GM21528 (cell line): ENCODE measurements around the gene HAUS7.

Experiments
- ATAC-seq: cut with Tn5 transposase; IDR thresholded peaks from one replicate; pipeline ENCODE4 v1.9.1; 2021; ENCODE audit warnings: mild to moderate bottlenecking, moderate library complexity; ENCODE audit not compliant: unreplicated experiment, low FRiP score

Gene HAUS7

DNA sequence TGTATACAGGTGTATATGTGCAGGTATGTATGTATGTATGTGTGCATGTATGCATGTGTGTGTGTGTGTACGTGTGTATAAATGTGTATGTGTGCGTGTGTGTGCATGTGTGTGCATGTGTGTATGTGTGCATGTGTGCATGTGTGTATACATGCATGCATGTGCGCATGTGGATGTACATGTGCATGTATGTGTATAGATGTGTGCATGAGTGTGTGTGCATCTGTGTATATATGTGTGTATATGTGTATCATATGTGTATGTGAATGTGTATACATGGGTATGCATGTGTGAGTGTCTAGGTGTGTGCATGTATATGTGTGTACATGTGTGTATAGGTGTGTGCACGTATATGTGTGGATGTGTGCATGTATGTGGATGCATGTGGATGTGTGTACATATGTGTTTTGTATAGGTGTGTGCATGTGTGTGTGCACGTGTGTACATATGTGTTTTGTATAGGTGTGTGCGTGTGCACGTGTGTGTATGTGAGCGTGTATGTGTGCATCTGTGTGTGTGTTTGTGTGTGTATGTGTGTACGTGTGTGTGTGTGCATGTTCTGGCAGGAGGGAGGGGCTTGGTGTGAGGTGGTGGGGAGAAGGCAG is 30.4 kb upstream of the HAUS7 start:
- no peak for ATAC-seq

DNA sequence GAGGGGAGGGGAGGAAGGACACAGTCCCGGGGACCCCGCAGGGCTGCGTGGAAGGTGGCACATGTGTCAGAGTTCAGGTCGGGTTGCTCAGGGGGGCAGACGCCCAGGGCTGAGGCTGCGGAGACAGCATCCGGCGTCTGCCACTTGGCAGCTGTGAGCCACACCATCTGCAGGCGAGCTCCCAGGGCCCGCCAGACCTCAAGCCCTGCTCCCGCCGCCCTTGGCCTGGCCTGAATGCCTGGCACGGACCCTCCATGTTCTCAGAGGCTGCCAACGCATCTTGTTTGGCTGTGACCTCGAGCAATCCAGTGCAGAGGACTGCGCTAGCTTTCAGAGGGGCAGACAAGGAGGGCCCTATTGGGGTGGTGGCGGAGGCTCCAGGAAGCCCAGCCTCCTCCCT is 29.5 kb upstream of the HAUS7 start:
- ATAC-seq = no peak

DNA sequence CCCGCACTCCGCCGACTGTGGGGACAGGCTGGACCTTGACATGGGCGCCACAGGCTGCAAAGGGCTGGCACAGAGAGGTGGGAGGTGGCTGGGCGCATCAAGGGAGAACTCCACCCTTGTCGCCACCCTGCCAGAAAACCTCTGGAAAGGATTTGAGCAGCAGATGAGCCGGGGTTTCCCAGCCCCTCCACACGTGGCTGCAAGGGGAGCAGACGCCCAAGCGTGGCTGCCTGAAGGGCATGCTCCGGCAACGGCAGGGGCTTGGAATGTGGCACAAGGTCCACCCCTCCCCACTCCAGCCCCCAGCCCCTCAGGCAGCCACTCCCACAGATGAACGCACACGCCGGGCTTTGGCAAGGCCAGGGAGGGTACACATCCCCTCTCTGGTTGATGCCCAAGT is 29.0 kb upstream of the HAUS7 start:
- no peak for ATAC-seq

DNA sequence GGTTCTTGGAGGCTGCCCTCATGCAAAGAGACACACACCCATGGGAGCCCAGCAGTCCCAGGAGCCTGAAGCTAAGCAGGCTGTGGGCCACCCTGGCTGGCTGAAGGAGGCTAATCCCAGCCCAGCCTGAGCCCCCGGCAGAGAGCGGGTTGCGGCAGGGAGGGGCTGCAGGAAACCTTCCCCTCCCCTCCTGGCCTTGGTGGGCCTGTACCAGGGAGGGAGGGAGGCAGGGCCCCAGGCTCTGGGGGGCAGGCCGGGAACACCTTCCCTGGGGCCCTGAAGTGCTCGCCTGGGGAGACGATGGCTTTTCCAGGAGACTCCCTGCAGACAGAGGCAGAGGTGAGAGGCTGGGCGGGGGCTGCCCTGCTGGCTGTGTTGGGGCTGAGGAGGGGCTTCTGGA is 28.1 kb upstream of the HAUS7 start:
- ATAC-seq = no peak

DNA sequence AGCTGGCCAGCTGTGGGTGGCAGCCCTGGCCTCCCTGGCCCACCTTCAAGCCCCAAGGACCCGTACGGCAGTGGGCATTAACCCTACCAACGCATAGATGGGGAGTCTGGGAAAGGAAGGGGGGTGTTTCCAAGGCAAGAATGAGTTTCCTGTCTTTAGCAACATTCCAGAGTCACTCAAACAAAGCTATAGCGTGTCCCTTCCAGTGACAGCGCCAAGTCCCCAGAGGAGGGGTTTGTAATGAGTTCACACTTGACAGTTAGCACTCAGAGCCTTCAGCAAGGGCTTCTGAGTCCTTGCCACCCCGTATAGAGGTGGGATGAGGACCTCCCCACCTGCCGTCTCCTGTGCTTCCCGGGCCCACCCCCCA is 26.2 kb upstream of the HAUS7 start:
- ATAC-seq = no peak

DNA sequence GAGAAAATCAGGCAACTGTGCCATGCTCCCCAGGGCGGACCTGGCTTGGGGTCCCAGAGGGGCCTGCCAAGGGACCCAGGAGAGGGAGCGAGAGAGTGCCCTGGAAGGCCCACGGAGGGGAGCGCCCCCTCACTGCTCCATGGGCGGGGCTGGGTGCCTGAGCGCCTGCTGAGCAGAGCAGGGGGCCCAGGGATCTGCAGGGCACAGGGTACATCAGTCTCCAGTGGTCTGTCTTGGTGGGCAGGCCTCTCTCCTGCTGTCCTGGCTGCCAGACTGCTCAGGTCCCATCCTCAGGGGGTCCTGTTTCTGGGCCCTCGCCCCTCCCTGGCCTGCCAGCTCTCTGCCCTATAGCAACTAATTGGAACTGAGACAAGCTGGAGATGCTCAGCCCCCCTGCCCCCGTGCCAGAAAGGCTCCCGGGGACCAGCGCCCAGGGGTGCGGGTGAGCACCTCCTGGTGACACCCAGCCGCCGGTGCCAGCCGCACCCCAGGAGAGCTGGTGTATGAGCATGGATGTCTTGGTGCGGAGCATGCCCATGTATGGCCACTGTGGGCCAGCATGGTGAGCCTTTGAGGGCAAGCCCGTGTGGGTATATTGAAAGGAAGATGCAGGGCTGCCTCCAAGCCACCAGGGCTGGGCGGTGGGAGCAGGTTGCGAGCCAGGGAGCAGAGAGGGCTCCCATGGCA is 25.7 kb upstream of the HAUS7 start:
- no peak for ATAC-seq

DNA sequence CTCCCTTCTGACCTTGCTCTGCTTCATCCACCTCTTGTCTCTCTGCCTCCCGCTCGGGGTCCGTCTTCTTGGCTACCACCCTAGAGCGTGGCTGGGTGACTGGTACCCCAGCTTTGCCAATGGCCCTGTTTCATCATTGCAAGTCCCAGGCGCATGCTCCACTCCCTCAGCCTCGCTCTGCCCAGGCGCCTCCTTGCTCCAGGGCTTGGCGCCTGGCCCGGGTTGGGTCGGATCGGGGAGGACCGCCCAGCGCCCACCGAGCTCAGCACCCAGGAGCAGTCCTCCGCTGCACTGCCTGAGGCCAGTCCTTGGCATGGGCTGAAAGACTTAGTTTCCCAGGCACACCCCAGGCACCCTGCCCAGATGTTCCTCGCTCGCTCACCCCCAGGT is 25.0 kb upstream of the HAUS7 start:
- no peak for ATAC-seq

DNA sequence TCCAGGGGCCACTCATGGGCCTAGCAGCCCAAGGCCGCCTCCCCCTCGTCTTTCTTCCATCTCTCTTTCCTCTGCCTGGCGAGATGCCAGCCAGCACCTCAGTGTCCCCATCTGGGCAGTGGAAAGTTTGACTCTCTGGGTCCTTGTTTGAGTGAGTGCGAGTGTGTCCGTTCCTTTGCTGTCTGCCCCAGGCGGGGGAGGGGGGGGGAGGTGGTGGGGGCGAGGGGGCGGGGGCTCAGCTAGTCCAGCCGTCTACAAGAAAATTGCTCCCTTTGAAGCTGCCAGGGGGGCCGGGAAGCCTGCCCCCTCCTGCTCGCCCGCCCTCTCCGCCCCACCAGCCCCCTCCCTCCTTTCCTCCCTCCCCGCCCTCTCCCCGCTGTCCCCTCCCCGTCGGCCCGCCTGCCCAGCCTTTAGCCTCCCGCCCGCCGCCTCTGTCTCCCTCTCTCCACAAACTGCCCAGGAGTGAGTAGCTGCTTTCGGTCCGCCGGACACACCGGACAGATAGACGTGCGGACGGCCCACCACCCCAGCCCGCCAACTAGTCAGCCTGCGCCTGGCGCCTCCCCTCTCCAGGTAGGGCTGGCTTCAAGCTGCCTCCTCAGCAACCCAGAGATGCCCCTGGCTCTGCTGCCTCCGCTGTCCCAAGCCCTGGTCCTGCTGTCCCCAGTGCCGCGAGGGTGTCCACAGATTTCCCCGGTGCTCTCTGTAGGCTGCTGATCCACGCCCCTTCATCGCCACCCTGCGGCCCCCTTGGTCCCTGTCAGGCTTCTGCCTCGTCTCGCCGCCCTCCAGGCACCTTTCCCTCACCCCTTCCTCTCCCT is 24.4 kb upstream of the HAUS7 start, which contains the start of gene BGN:
BGN (plus strand) TSS at position 440 of the 821 bp plus-strand sequence. CDS start 9,652 bp downstream, outside the sequence.
- ATAC-seq = no peak

DNA sequence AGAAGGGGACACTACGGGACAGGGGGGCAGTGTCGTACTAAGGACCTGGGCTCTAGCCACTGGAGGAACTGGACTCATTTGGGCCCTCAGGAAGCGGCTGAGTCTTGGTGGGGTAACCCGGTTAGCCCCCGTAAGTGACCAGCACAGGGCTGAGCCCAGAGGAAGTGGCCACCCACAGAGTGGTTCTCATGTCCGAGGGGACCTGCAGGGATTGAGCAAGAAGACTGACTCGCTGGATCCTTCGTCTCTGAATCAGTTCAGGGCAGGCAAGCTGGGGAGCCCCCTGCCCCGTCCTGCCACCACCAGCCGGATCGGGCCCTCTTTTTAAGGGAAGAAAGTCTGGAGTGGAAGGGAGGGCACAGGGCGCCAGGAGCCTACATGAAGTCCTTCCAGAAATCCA is 23.7 kb upstream of the HAUS7 start:
- no peak for ATAC-seq

DNA sequence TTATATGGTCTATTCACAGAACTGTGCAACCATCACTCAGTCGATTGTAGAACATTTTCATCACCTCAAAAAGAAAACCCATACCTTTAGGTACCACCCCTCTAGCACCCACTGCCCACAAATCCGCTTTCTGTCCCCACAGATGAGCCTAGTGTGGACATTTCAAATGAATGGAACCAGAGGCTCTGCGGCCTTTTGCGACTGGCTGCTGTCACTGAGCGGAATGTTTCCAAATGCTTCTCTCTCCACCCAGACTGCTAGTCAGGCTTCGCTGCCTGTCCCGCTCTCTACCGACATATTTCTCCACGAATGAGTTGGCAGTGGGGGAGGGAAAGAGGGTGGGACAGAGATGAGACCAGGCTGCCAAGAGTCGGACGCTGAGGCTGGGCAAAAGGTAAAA is 22.7 kb upstream of the HAUS7 start:
- ATAC-seq = no peak

DNA sequence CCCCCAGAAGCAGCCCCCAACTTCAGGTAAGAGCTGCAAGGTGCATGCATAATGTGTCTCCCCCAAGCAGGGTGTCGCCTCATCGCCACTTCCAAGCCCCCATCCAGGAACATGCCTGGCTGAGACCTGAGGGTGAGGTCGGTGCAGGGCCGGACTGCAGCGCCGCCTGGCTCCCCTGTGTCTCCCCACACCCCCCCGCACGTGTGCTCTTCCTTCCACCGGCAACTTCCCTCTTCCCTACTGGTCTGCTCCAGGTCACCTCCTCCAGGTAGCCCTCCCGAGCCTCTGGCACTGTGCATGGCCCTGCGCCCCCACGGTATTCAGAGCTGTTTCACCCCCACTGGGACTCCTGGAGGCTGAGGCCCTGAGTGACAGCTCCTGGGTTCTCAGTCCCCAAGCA is 22.2 kb upstream of the HAUS7 start:
- ATAC-seq = no peak

DNA sequence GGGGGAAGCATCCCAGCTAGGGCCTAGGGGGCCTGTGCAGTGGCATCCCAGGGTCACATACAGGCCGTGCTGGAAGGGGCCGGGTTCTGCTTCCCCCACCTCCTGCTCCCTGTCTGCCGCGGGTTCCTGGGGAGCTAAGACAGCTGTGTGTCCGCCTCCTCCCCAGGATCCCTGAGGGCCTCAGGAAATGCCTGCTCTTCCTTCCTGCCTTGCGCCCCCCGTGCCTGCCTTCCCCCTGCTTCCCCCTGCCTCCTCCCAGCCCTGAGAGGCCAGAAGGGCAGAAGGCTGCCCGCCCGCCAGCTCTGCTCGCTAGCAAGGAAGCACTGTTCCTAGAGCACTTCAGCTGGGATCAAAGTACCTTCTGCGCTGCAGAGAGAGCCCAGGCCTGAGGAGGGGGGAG is 21.5 kb upstream of the HAUS7 start:
- no peak for ATAC-seq

DNA sequence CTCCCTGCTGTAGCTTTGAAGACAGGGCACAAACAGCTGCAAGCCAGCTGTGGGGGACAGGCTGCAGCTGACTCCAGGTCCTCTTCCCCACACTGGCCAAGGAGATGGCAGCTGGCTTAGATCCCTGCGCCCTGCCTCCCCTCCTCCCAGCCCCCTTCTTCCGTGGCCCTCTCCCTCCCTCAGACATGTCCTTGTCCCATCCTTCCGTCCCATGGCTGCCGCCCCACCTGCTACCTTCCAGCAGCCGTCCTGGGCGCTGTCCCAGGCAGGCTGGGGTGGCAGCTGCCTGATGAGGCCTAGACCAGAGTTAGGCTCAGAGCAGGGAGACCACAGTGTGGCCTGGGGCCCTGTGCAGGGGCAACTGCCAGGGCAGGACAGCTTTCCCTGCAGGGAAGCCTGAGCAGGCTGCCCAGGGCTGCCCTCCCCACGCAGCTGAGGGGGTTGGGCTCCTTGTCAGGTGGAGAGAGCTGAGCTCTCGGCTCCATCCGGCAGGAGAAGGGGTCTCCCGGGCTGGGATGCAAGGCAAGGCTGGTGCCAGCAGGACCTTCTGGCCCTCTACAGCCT is 21.1 kb upstream of the HAUS7 start:
- ATAC-seq = no peak

DNA sequence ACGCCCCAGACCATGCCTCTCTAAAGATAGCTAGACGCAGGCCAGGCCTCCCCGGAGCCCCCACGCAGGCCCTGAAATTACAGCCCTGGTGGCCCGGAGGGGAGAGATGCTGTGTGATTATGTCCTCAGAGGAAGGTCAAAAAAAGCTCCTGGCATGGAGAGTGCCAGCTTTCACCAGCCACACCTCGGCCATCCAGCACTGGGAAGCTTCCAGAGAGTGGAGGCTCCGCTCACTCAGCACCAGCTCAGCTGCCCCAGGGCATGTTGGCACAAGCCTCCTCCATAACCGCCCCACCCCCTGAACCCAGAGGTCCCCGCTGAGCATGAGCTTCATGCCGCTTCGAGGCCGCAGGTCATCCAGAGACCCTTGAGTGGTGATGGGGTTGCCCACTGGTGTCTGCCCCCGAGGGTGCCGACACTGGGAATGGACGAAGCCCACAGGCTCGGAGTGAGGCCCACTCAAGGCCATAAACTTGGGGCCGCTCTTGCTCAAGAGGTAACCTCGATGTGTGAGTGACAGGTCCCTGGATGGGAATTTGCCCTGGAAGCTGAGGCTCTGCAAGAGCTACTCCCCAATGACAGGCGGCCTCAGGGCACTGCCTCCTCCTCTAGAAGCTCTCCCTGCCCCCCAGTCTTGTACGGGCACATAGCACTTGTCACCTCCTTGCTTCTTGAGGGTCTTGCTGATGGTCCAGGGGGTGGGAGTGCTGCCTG is 20.0 kb upstream of the HAUS7 start:
- ATAC-seq = no peak

DNA sequence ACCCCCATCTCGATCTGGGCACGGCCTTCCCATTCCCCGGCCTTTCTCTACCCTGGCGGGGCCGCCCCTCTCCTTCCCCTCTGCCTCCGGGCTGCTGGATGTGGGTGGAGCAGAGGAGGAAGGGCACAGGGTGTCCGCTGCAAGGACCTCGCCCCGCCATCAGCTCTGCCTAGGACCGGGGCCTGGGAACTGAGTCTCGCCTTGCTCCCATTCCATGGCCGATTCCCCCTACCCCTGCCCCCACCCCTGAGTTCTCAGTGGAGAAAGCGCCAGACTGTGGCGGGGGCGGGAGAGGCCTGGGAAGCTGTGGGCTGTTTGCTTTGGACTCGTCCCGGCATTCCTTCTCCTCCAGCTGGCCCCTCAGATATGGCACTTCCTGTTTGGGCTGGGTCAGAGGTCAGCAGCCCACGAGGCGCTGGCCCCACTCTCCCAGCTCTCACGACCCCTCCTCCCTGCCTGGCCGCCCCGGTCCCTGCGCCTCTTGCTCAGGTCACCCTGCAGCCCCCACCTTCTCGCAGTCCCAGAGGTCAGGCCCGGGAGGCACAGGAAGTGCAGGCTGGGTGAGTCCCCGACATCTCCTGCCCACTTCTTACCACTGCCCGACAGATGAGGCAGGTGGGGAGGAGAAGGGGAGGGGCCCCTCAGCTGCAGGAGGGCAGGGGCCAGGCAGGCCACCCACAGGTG is 18.0 kb upstream of the HAUS7 start:
- ATAC-seq = no peak

DNA sequence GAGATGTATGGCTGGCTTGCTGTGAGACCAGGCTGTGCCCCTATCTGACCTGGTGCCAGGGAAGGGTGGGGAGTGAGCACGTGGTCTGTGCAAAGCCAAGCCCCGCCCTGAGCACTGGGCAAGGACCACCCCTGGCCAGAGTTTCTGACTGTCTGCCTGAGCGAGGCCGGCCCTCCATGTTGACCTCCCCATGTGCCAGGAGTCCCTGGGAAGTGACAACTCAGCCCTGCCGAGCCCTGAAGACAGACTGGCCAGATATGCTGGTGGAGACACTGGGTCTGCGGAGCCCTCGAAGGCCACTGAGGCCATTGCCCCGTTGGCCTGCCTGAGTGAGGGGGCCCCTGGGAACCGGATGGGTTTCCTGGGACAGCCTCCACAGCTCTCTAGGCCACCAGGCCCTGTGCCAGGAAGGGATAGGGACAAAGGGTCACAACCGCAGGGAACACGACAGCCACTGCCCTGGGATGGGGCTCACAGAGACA is 17.3 kb upstream of the HAUS7 start:
- no peak for ATAC-seq

DNA sequence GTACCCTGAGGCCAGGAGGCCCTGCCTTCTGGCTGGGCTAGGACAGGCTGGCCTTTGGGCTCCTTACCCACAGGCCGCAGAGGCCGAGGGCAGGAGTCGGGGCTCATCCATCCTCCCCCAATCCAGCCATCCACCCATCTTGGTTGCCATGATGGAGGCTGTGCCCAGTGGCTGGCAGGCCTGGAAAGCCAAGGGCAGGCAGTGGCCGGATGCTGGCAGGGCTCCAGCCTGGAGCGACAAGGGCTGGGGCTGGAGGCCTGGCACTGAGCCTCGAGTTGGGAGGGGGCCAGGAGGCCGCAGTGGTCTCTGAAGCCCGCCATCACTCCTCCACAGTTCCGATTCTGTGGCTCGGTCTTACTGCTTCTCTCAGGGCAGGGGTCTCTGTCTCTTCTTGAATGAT is 15.8 kb upstream of the HAUS7 start:
- no peak for ATAC-seq

DNA sequence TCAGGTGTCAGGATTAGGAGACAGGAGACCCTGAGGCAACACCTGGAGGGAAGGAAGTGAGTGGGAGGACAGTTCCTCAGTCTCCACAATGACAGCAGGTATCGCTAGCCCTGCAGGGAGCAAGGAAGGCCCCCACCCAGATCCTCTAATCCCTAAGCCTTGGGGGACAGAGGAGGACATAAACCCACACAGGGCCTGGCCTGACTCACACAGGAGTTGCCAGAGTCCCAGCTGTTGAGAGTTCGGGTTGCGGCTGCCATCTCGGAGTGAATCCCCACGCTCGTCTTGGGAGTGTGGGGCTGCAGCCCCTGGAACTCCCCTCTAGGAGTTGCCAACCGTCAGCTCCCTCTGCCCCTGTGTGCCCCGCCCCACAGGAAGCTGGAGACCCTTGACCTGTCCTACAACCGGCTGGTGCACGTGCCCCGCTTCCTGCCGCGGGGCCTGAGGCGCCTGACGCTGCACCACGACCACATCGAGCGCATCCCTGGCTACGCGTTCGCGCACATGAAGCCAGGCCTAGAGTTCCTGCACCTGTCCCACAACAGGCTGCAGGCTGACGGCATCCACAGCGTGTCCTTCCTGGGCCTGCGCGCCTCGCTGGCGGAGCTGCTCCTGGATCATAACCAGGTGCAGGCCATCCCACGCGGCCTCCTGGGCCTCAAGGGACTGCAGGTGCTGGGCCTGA is 15.2 kb upstream of the HAUS7 start:
- ATAC-seq = no peak

DNA sequence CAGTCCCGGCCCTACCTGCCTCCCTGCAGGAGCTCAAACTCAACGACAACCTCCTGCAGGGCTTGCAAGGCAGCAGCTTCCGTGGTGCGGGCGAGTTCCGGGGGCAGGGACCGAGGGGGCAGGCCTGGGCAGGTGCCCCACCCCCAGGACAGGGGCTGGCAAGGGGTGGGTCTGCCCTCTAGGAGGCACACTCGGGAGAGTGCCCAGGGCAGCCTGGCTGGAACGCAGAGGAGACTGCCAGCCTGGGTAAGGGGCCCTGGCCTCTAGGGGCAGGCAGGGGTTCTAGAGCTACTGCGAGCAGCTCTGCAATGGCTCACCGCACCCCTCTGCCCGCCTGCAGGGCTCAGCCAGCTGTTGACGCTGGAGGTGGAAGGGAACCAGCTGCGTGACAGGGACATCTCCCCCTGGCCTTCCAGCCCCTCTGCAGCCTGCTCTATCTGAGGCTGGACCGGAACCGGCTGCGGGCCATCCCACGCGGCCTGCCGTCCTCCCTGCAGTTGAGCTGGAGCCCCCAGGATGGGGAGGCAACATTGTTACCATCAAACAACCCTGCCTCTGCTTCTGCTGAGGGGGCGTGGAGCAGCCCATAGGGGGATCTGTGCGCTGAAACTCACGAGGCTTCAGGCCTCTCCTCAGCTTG is 12.1 kb upstream of the HAUS7 start:
- ATAC-seq = no peak
